SU-DHL-6 (cell line): ENCODE measurements around the gene MFAP5.

Experiments used
- H2AFZ ChIP-seq: fragments of 200-600 bp; sonication (generic); 2 replicates; pipeline ENCODE4 v1.6.1; 2014; ENCODE audit warnings: low read depth, mild to moderate bottlenecking, moderate library complexity, mixed read lengths, antibody characterized with exemption, low read length; ENCODE audit not compliant: severe bottlenecking
- H3F3A ChIP-seq: fragments of 200-600 bp; shearing (Covaris generic); 2 replicates; pipeline ENCODE4 v1.6.0; 2016; ENCODE audit warnings: antibody characterized with exemption, mild to moderate bottlenecking; ENCODE audit not compliant: insufficient read depth
- H3K27ac ChIP-seq: fragments of 200-600 bp; sonication (generic); 2 replicates; pipeline ENCODE4 v1.5.1; 2016; ENCODE audit warnings: low read depth, mild to moderate bottlenecking, low read length, moderate library complexity, mixed read lengths
- H3K27me3 ChIP-seq: fragments of 200-600 bp; sonication (generic), shearing (Covaris generic); 2 replicates; pipeline ENCODE4 v1.6.0; 2014; ENCODE audit warnings: mild to moderate bottlenecking, low read length
- H3K36me3 ChIP-seq: fragments of 200-600 bp; sonication (generic); 2 replicates; pipeline ENCODE4 v1.6.1; 2014; ENCODE audit warnings: mild to moderate bottlenecking, low read length, mixed read lengths
- H3K4me2 ChIP-seq: fragments of 300-600, 200-600 bp; shearing (Covaris generic), sonication (generic); 2 replicates; pipeline ENCODE4 v1.6.0; 2014; ENCODE audit warnings: low read length, low read depth, mild to moderate bottlenecking; ENCODE audit not compliant: poor library complexity, severe bottlenecking
- H3K4me3 ChIP-seq: fragments of 200-600 bp; sonication (generic); 2 replicates; pipeline ENCODE4 v1.5.1; 2014; ENCODE audit warnings: antibody characterized with exemption, low read length, mild to moderate bottlenecking, mixed read lengths; ENCODE audit not compliant: insufficient read depth, poor library complexity, severe bottlenecking
- H3K79me2 ChIP-seq: fragments of 200-600 bp; sonication (generic); 2 replicates; pipeline ENCODE4 v1.6.1; 2014; ENCODE audit warnings: mild to moderate bottlenecking, low read length, moderate library complexity; ENCODE audit not compliant: insufficient read depth
- H3K9ac ChIP-seq: fragments of 200-600 bp; sonication (generic); 2 replicates; pipeline ENCODE4 v1.7.0; 2014; ENCODE audit warnings: mild to moderate bottlenecking, low read length
- H3K9me2 ChIP-seq: fragments of 200-600 bp; sonication (generic); replicated peaks from 2 replicates; pipeline ENCODE4 v1.6.1; 2014; ENCODE audit warnings: low read length; ENCODE audit not compliant: insufficient read depth
- H3K9me3 ChIP-seq: fragments of 200-600 bp; sonication (generic); 2 replicates; pipeline ENCODE4 v1.6.1; 2014; ENCODE audit warnings: low read length, mixed read lengths; ENCODE audit not compliant: insufficient read depth
- H4K20me1 ChIP-seq: fragments of 200-600 bp; sonication (generic); 2 replicates; pipeline ENCODE4 v1.6.1; 2014; ENCODE audit warnings: low read depth, mild to moderate bottlenecking, antibody characterized with exemption, low read length, moderate library complexity, mixed read lengths
- CTCF ChIP-seq: fragments of 200-600 bp; sonication (generic); IDR thresholded peaks from one replicate; pipeline ENCODE4 v1.5.1; 2017; ENCODE audit warnings: antibody characterized with exemption, mild to moderate bottlenecking, low read length, moderate library complexity; ENCODE audit not compliant: insufficient read depth, poor library complexity, severe bottlenecking
- EZH2phosphoT487 ChIP-seq: fragments of 200-600 bp; sonication (generic), shearing (Covaris generic); conservative IDR thresholded peaks from 2 replicates; pipeline ENCODE4 v1.6.1; 2018; ENCODE audit warnings: mild to moderate bottlenecking, antibody characterized with exemption, low read length, moderate library complexity, mixed read lengths

Gene MFAP5

GRCh38 chr12:8661016-8661415 lies 1.6 kb downstream of the MFAP5 start:
- Histone ChIP-seq H4K20me1 (no peaks in the 10 kb centered on the region), H3K4me3 (no peak overlapping the region), H3K27ac (no peak overlapping the region), H3K79me2 (no peaks in the 10 kb centered on the region), H3K36me3 (no peaks in the 10 kb centered on the region), H3K4me2 (no peak overlapping the region), H2AFZ (no peak overlapping the region), H3K9ac (no peak overlapping the region), H3K9me2 (no peaks in the 10 kb centered on the region), H3K9me3 (no peaks in the 10 kb centered on the region), H3F3A (no peaks in the 10 kb centered on the region), H3K27me3 (no peaks in the 10 kb centered on the region)
- no peak for TF ChIP-seq EZH2phosphoT487
- TF ChIP-seq CTCF, result no peak

DNA sequence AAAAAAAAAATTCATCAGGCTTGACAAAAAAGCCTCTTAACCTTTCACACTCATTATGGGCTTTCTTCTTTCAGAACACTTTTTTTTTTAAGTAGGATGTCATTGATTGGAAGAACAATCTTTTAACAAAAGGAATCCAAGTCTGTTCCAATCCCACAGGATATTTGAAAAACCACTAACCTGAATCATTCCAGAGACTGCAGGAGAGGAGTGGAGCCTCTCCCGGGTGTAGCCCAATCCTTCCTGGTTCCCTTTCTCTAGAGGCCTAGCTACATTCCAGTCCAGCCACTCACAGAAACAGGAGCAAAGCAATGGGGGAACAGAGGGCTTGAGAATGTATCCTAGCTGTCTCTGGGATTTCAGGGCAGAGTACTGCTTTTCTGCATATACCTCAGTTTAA lies 4.3 kb downstream of the MFAP5 start:
- Histone ChIP-seq H3K9me3 (no peaks in the 10 kb centered on the region), H4K20me1 (no peaks in the 10 kb centered on the region), H3F3A (no peaks in the 10 kb centered on the region), H3K36me3 (no peaks in the 10 kb centered on the region), H3K27me3 (no peaks in the 10 kb centered on the region), H3K79me2 (no peaks in the 10 kb centered on the region), H3K9me2 (no peaks in the 10 kb centered on the region), H3K4me2 (no peak overlapping the region), H3K4me3 (no peak overlapping the region), H3K27ac (no peak overlapping the region), H2AFZ (no peak overlapping the region), H3K9ac (no peak overlapping the region)
- no peak for TF ChIP-seq CTCF
- no peak for TF ChIP-seq EZH2phosphoT487

- Histone ChIP-seq H3K9ac (no peak overlapping the region), H3K27ac (no peak overlapping the region), H3K4me3 (no peak overlapping the region), H3K4me2 (no peak overlapping the region), H2AFZ (no peak overlapping the region), H3K36me3 (no peaks in the 10 kb centered on the region), H3K27me3 (no peaks in the 10 kb centered on the region), H3K9me2 (no peaks in the 10 kb centered on the region), H3F3A (no peaks in the 10 kb centered on the region), H3K9me3 (no peaks in the 10 kb centered on the region), H3K79me2 (no peaks in the 10 kb centered on the region), H4K20me1 (no peaks in the 10 kb centered on the region)
- TF ChIP-seq CTCF, result no peak
- no peak for TF ChIP-seq EZH2phosphoT487
These were observed 7.2 kb downstream of the MFAP5 start for GRCh38 chr12:8655421-8655820.
